PC-3 (cell line): ENCODE data around the gene RELA. TPM values are rescaled to one million over a fixed set of nuclear protein-coding genes. Genes with fewer than 3 reads are reported as not detected.

Experiments used
- ATAC-seq: fragments of 200-7000 bp; cut with Tn5 transposase; 2 replicates; pipeline ENCODE4 v1.9.1; 2020; ENCODE audit warnings: mild to moderate bottlenecking, moderate library complexity
- BruUV-seq: library from RNA; stranded (reverse); fragments of 400-500 nt; replicated peaks from 2 replicates; lab custom pipeline; 2021; lab: Mats Ljungman, UMichigan
- CTCF ChIA-PET: fragments of 300-600 bp; sonication (Branson Sonifier 250); formaldehyde crosslinking; loops from one replicate; lab custom pipeline; 2022; ENCODE audit warnings: antibody characterized with exemption; lab: Charles Lee
- POLR2A ChIA-PET: fragments of 300-600 bp; sonication (Branson Sonifier 250); formaldehyde crosslinking; loops from one replicate; lab custom pipeline; 2022; ENCODE audit warnings: antibody characterized with exemption; ENCODE audit not compliant: unreplicated experiment; lab: Charles Lee
- DNase-seq: peaks from one replicate; pipeline ENCODE4 v3.0.0-alpha.2; 2015
- H2AFZ ChIP-seq: fragments of 300-600 bp; sonication (generic); 2 replicates; pipeline ENCODE4 v1.6.0; 2016; ENCODE audit warnings: antibody characterized with exemption, low read length
- H3F3A ChIP-seq: fragments of 300-600 bp; sonication (generic); one replicate; pipeline ENCODE4 v1.6.0; 2017; ENCODE audit warnings: antibody characterized with exemption, low read length, control low read depth, mild to moderate bottlenecking; ENCODE audit not compliant: unreplicated experiment
- H3K27ac ChIP-seq: fragments of 300-600 bp; sonication (generic); 2 replicates; pipeline ENCODE4 v1.5.1; 2016; ENCODE audit warnings: mild to moderate bottlenecking, low read length
- H3K27me3 ChIP-seq: fragments of 300-600 bp; sonication (generic); 2 replicates; pipeline ENCODE4 v1.6.1; 2016; ENCODE audit warnings: low read length, mixed read lengths
- H3K36me3 ChIP-seq: fragments of 300-600 bp; sonication (generic); 2 replicates; pipeline ENCODE4 v1.6.1; 2016; ENCODE audit warnings: low read depth, mixed run types, low read length, mixed read lengths
- H3K4me1 ChIP-seq: fragments of 300-600 bp; sonication (generic); 2 replicates; pipeline ENCODE4 v1.5.1; 2016; ENCODE audit warnings: low read length; ENCODE audit not compliant: insufficient read depth
- H3K4me2 ChIP-seq: fragments of 300-600 bp; sonication (generic); 2 replicates; pipeline ENCODE4 v1.6.0; 2016; ENCODE audit warnings: low read length
- H3K4me3 ChIP-seq: fragments of 300-600 bp; sonication (generic); 2 replicates; pipeline ENCODE4 v1.5.1; 2016; ENCODE audit warnings: mild to moderate bottlenecking, low read length, mixed read lengths
- H3K79me2 ChIP-seq: fragments of 300-600 bp; sonication (generic); 2 replicates; pipeline ENCODE4 v1.6.1; 2017; ENCODE audit warnings: low read length, mixed read lengths
- H3K9ac ChIP-seq: fragments of 300-600 bp; sonication (generic); 2 replicates; pipeline ENCODE4 v1.6.0; 2016; ENCODE audit warnings: mild to moderate bottlenecking, low read length
- H3K9me2 ChIP-seq: fragments of 300-600 bp; sonication (generic); replicated peaks from 2 replicates; pipeline ENCODE4 v1.6.1; 2016; ENCODE audit warnings: mixed run types, low read length, mixed read lengths
- H3K9me3 ChIP-seq: fragments of 300-600 bp; sonication (generic); 2 replicates; pipeline ENCODE4 v1.6.1; 2016; ENCODE audit warnings: low read length, mixed read lengths
- H4K20me1 ChIP-seq: fragments of 300-600 bp; sonication (generic); 2 replicates; pipeline ENCODE4 v1.6.1; 2016; ENCODE audit warnings: low read length, mixed read lengths
- EZH2 ChIP-seq: fragments of 300-600 bp; sonication (generic); IDR thresholded peaks from one replicate; pipeline ENCODE4 v1.6.1; 2017; ENCODE audit warnings: antibody characterized with exemption, mild to moderate bottlenecking, low read length; ENCODE audit not compliant: unreplicated experiment
- EZH2phosphoT487 ChIP-seq: fragments of 300-600 bp; sonication (generic); IDR thresholded peaks from 2 replicates; pipeline ENCODE4 v1.6.1; 2018; ENCODE audit warnings: mild to moderate bottlenecking, antibody characterized with exemption, low read length, borderline replicate concordance
- intact Hi-C: fragments of 100-400 bp; cut with micrococcal nuclease; formaldehyde crosslinking; loops from 2 replicates; pipeline ENCODE4 v1.9.0; 2023
- total RNA-seq: library from RNA; depleted of rRNA; stranded (reverse); fragments of >200 nt; gene quantifications from 2 replicates; pipeline ENCODE4 v1.2.3, GENCODE V29; 2014
- TF ChIP-seq, protein P1 (sequence below): fragments of 300-600 bp; sonication (generic); conservative IDR thresholded peaks from 2 replicates; pipeline ENCODE4 v1.5.1; 2017; ENCODE audit warnings: antibody characterized with exemption, low read depth, mild to moderate bottlenecking, low read length

RELA gene
- total RNA-seq, 1 experiment from 2014 or later, result 84.2 TPM

DNA sequence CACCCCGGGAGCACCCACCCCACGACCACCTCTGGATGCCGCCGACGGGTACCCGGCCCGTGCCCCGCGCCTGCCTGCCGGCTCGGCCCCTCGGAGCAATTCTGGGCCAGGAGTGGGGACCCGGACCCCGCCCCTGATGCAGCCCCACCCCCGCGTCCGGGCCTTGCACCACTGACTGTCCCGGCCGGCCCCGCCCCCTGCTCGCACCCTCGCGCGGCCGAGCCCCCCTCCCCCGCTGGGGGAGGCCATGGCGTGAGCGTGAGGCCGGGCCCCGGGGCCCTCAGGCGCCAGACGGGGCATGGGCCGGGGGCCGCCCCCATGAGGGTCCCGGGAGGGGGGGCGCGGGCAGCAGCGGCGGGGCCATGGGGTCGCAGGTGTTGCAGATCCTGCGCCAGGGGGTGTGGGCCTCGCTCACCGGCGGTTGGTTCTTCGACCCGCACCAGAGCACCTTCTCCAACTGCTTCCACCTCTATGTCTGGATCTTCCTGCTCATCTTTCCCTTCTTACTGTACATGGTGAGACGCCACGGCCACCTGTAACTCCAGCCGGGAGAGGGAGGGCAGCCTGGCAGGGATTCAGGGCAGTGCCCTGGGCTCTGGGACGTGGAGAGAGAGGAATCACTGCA is 46.7 kb downstream of the RELA start:
- peak overlapping the region; percentile 83 for H3K4me3 ChIP-seq
- TF ChIP-seq, protein P1, sequence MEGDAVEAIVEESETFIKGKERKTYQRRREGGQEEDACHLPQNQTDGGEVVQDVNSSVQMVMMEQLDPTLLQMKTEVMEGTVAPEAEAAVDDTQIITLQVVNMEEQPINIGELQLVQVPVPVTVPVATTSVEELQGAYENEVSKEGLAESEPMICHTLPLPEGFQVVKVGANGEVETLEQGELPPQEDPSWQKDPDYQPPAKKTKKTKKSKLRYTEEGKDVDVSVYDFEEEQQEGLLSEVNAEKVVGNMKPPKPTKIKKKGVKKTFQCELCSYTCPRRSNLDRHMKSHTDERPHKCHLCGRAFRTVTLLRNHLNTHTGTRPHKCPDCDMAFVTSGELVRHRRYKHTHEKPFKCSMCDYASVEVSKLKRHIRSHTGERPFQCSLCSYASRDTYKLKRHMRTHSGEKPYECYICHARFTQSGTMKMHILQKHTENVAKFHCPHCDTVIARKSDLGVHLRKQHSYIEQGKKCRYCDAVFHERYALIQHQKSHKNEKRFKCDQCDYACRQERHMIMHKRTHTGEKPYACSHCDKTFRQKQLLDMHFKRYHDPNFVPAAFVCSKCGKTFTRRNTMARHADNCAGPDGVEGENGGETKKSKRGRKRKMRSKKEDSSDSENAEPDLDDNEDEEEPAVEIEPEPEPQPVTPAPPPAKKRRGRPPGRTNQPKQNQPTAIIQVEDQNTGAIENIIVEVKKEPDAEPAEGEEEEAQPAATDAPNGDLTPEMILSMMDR, result no peak
- no peak for TF ChIP-seq EZH2
- TF ChIP-seq EZH2phosphoT487, result no peak
- H3K27me3 ChIP-seq, result no peaks in the 10 kb centered on the region
- no peaks in the 10 kb centered on the region for H3F3A ChIP-seq
- BruUV-seq, result no TSS peak
- DNase-seq (peak; percentile 29), ATAC-seq (peak; percentile 3; the same call in 1 of the 2 replicates)
- H3K4me1 ChIP-seq, result peaks cover 34% of the 10 kb centered on the region
- peak overlapping the region; percentile 94 for H3K9ac ChIP-seq
- peak overlapping the region; percentile 81 for H3K27ac ChIP-seq
- H3K9me2 ChIP-seq, result no peaks in the 10 kb centered on the region
- ChIA-PET POLR2A (interaction anchor here (0.5 kb wide), 1 partner anchor 123 kb away, joined by 4 read pairs; no protein-coding TSS in a partner anchor), CTCF (interaction anchor here (0.5 to 0.7 kb wide), 3 partner anchors 12 to 283 kb away, joined by 3 to 8 read pairs (median 4); no protein-coding TSS in a partner anchor)
- peaks cover 80% of the 10 kb centered on the region for H3K79me2 ChIP-seq
- peaks cover 29% of the 10 kb centered on the region for H3K36me3 ChIP-seq
- H3K9me3 ChIP-seq, result no peaks in the 10 kb centered on the region
- H3K4me2 ChIP-seq, result peak overlapping the region; percentile 89
- peaks cover 17% of the 10 kb centered on the region for H4K20me1 ChIP-seq
- intact Hi-C loops, result loop anchor here (1.0 to 10.0 kb wide), 5 partner anchors 22 to 243 kb away; partner anchors contain the start of genes EHBP1L1 and SIPA1
- H2AFZ ChIP-seq, result peak overlapping the region; percentile 45; the same call in 1 of the 2 replicates

DNA sequence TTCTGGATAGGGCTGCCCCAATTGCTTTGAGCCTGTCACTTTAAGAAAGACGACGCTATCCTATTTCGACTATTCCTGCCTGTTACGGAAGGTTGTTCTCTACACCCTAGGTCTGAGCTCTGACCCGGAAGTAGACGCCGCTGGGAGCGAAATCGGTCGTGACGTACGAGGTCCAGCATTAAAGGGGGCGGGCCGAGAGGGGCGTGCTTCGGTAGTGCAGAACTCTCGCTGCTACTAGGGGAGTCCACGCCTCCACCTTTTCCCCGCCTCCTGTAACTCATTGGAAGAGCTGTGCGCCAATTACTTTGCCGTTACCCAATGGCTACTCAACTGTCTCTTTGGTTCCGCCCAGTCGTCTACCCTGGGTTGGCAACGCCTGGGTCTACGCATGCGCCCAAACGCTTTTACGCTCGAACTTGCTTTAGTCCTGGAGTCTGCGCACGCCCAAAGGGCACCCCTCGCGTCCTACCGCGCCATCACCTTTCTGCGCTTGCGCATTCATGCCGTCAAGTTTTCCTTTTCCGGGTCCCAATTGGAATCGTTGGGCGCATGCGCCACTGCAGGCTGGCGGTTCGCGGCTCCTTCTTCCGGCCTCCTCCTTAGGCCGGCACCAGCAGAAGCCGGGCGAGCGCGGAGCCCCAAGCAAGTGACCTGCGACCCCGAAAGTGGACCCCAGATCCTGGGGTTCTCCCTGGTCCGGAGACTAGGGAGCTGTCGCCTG is 47.3 kb downstream of the RELA start, which contains the start of gene PCNX3:
Gene PCNX3, plus strand, starts transcription at position 548 of the 721 bp plus-strand sequence. CDS start 536 bp downstream, outside the sequence.
- Histone ChIP-seq H3K4me2 (peak within 1 kb of the TSS; percentile 92), H3K9me2 (no peaks in the 10 kb centered on the region), H3K4me3 (peak within 1 kb of the TSS; percentile 90), H3K36me3 (peaks cover 27% of the 10 kb centered on the region), H3F3A (no peaks in the 10 kb centered on the region), H3K4me1 (peaks cover 35% of the 10 kb centered on the region), H3K79me2 (peaks cover 87% of the 10 kb centered on the region), H3K27me3 (no peaks in the 10 kb centered on the region), H3K9me3 (no peaks in the 10 kb centered on the region), H3K27ac (peak within 1 kb of the TSS; percentile 81), H3K9ac (peak within 1 kb of the TSS; percentile 94), H4K20me1 (peaks cover 17% of the 10 kb centered on the region), H2AFZ (peak within 1 kb of the TSS; percentile 57; the same call in 1 of the 2 replicates)
- no peak for TF ChIP-seq EZH2phosphoT487
- no peak for TF ChIP-seq EZH2
- TF ChIP-seq, protein P1, result no peak
- DNase-seq, result peak; percentile 100
- POLR2A ChIA-PET, result interaction anchor here (0.5 to 1.3 kb wide), 10 partner anchors 8 to 757 kb away, joined by 3 to 5 read pairs (median 4); partner anchors contain the start of genes KCNK7 and OVOL1
- no TSS peak for BruUV-seq
- ATAC-seq, result peak; percentile 82
- CTCF ChIA-PET, result interaction anchor here (0.6 to 1.3 kb wide), 4 partner anchors 21 to 283 kb away, joined by 3 to 4 read pairs (median 4); partner anchors contain the start of gene FAM89B
- intact Hi-C loops, result loop anchor here (1.0 to 10.0 kb wide), 5 partner anchors 23 to 244 kb away; partner anchors contain the start of genes EHBP1L1 and SIPA1
